ENCODE results near the gene PRIMA1.

Gene PRIMA1

GRCh38 chr14:93793555-93794324 is 5.5 kb upstream of the PRIMA1 start:
- DNase-seq, result no peak

- DNase-seq, result no peak
These were observed 4.1 kb upstream of the PRIMA1 start for GRCh38 chr14:93792391-93792790.

- DNase-seq, result no peak
These were observed 2.7 kb upstream of the PRIMA1 start for GRCh38 chr14:93790966-93791365.

DNA sequence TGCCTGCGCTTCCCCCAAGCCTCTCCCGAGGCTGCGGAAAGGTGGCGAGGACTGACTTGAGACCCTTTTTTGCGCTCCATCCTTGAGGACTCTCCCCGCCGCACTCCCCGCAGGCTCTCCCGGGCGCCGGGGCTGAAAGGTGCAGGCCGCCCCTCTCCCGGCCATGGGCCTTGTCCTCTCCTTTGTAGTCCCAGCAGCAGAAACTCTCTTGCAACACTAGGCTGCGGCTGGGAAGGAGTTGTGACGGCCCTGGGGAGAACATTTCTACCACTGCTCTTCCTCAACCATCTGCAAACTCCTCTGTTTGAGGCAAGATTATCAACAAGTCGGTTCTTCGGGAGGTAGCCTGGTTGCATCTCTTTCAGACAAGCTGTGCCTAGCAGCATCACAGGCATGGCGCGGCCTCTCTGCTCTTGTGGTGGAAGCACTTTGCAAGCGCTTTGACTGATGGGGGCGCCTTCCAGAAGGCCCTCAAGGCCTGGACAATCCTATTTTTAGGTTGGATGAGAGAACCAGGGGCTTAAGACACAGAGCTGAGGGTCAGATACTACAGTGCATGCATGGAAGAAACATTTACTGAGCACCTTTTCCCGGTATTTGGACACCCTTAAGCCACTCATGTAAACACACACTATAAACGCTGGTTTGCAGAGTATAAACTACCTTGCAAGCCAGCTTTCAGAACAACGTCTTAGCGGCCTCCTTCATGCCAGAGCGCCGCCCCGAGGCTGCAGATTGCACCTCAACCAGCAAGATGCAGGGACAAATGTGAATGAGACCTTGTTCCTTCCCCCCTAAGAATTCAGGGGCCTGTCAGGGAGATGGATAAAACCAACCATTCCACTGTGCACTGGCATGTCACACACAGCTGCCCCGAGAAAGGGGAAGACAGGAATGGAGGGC is 1.2 kb upstream of the PRIMA1 start:
- DNase-seq, result no peak

DNA sequence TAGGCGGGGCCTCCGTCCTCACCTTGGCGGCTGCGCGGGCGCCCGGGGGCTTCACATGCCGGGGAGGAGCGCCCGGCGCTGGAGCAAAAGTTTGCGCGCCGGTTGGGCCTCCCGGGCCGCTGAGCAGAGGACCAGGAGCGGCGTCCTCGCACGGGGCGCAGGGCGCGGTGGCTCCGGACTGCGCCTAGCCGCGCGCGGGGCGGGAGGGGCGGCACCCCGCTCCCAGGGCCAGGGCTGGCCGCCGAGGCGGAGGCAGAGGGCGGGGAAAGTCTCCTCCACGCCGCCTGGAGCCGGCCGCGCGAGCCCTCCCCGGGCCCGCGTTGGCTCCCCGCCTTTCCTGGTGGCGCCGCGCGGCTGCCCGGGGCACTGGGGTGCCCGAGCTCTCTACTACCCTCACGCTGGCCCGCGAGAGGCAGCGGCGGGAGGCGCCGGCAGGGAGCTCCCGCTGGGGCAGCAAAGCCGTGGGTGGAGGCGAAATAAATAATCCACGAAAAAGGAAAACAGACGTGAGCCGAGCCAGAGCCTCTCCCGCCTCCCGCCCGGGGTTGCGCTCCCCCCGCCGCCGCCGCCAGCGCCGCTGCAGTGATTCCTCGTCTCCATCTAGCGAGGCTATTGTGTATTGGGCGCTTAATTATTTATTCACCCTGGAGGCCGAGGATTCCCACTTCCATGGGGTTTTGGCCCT is 400 bp upstream of the PRIMA1 start:
- peak; percentile 6 for DNase-seq

GRCh38 chr14:93787465-93788292 is 606 bp downstream of the PRIMA1 start:
- no peak for DNase-seq

GRCh38 chr14:93785423-93785822 is 2.9 kb downstream of the PRIMA1 start:
- no peak for DNase-seq

GRCh38 chr14:93784878-93785277 is 3.4 kb downstream of the PRIMA1 start:
- no peak for DNase-seq

- DNase-seq, result no peak
These were observed 7.4 kb downstream of the PRIMA1 start for GRCh38 chr14:93780813-93781400.

GRCh38 chr14:93778856-93779629 is 9.2 kb downstream of the PRIMA1 start:
- DNase-seq, result no peak

- no peak for DNase-seq
These were observed 9.8 kb downstream of the PRIMA1 start for GRCh38 chr14:93778453-93778852.

- no peak for DNase-seq
These were observed 12.5 kb downstream of the PRIMA1 start for GRCh38 chr14:93775744-93776143.

GRCh38 chr14:93775158-93775557 is 13.1 kb downstream of the PRIMA1 start:
- no peak for DNase-seq

GRCh38 chr14:93772263-93772662 is 16.0 kb downstream of the PRIMA1 start:
- DNase-seq, result no peak

GRCh38 chr14:93765970-93766369 is 22.3 kb downstream of the PRIMA1 start:
- no peak for DNase-seq

- DNase-seq, result no peak
These were observed 23.1 kb downstream of the PRIMA1 start for GRCh38 chr14:93765155-93765554.

- peak; percentile 61 for DNase-seq
These were observed 24.1 kb downstream of the PRIMA1 start for GRCh38 chr14:93764211-93764659.

DNA sequence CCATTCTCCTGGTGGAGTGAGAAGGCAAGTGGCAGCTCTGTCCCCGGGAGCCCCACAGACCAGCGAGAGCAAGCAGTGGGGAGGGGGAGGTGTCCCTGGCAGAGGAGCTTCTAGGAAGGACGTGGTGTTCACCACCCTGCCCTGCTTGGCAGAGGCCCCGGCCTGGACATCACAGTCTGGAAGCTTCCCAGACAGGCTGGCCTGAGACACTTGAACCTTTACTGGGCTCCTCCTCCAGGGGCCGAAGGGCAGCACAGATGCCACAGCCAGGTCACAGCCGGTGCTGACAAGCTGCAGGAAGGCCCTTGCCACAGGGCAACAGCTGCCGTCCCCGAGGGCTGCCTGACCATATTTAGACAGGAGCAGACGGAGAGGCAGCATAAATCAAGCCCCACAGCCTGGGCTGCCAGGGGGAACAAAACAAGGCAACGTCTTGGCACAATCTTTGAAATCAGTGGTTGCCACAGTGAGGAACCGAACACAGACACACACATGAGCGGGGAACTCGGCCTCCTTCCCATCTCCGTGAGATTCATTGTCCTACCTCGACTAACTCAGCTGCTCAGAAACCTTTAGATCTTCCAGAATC is 28.5 kb downstream of the PRIMA1 start:
- DNase-seq, result no peak

GRCh38 chr14:93757206-93757605 is 31.1 kb downstream of the PRIMA1 start:
- no peak for DNase-seq

- no peak for DNase-seq
These were observed 34.6 kb downstream of the PRIMA1 start for GRCh38 chr14:93753647-93754046.
